Prostate gland (tissue), 2 donors: ENCODE measurements around the gene PLEKHH1. TPM values are rescaled to one million over a fixed set of nuclear protein-coding genes. Genes with fewer than 3 reads are reported as not detected.

ENCODE experiments used
- DNase-seq: peaks from one replicate; pipeline ENCODE4 v3.0.0-alpha.2; 2019; ENCODE audit warnings: low spot score
- H3K27ac ChIP-seq, 2 donors: fragments of 200-600 bp; sonication (generic); 2 replicates each; pipeline ENCODE4 v1.5.1; 2017 to 2019
- H3K27me3 ChIP-seq: fragments of 200-600 bp; sonication (generic); replicated peaks from 2 replicates; pipeline ENCODE4 v1.5.1; 2019; ENCODE audit not compliant: insufficient read depth
- H3K36me3 ChIP-seq, 2 donors: fragments of 200-600 bp; sonication (generic); 1 replicate in 1 of 2; 2 replicates in 1 of 2; pipeline versions ENCODE4 v1.5.1 to v1.8.1; 2017 to 2019
- H3K4me1 ChIP-seq: fragments of 200-600 bp; sonication (generic); replicated peaks from 2 replicates; pipeline ENCODE4 v1.5.1; 2019
- H3K4me3 ChIP-seq, 2 donors: fragments of 200-600 bp; sonication (generic); 2 replicates each; pipeline ENCODE4 v1.5.1; 2017 to 2019
- H3K9me3 ChIP-seq: fragments of 200-600 bp; sonication (generic); 2 replicates; pipeline ENCODE4 v1.5.1; 2017
- CTCF ChIP-seq, 4 experiments: fragments of 200-600 bp in 2 of 4; fragments of 450-650 bp in 2 of 4; sonication (generic) in 2 of 4; IDR thresholded peaks; 1 replicate in 3 of 4; 2 replicates in 1 of 4; pipeline ENCODE4 v1.5.1; 2016 to 2019; ENCODE audit warnings: antibody characterized with exemption in 4 of 4, mild to moderate bottlenecking in 2 of 4, moderate library complexity in 2 of 4
- POLR2A ChIP-seq: fragments of 450-650 bp; IDR thresholded peaks from one replicate; pipeline ENCODE4 v1.6.1; 2016; ENCODE audit warnings: antibody characterized with exemption, mild to moderate bottlenecking
- POLR2AphosphoS5 ChIP-seq: sonication (generic); formaldehyde crosslinking; IDR thresholded peaks from one replicate; pipeline ENCODE4 v1.6.1; 2017; ENCODE audit warnings: antibody characterized with exemption
- WGBS: methylation state at CpG from one replicate; pipeline ENCODE4 v1.1.5; 2018; 5-methylcytosine and 5-hydroxymethylcytosine counted together
- intact Hi-C: fragments of 100-400 bp; cut with DNase I; formaldehyde crosslinking; loops from one replicate; pipeline ENCODE4 v1.14.2; 2022
- total RNA-seq, 2 donors: library from RNA; depleted of rRNA; stranded (reverse); fragments of >200 nt; gene quantifications; one replicate each; pipeline ENCODE4 v1.1.0, GENCODE V29; 2016

Gene PLEKHH1
- total RNA-seq, 2 donors from 2014 or later: 57.9 to 92.7 TPM

GRCh38 chr14:67505254-67505653 lies 27.8 kb upstream of the PLEKHH1 start:
- no peak for DNase-seq
- Histone ChIP-seq H3K27ac (no peak overlapping the region), H3K4me1 (no peaks in the 10 kb centered on the region), H3K4me3 (no peak overlapping the region), H3K9me3 (no peaks in the 10 kb centered on the region), H3K27me3 (no peaks in the 10 kb centered on the region), H3K36me3 (no peaks in the 10 kb centered on the region)
- no peak for TF ChIP-seq POLR2AphosphoS5
- TF ChIP-seq CTCF (IDR thresholded peaks at IDR 0.05): no peak
- TF ChIP-seq POLR2A: no peak
- intact Hi-C loops: no loop called here
- 100% methylated on average over 1 of the region's 1 CpG for WGBS

- TF ChIP-seq POLR2A (no peak), POLR2AphosphoS5 (no peak), CTCF (IDR thresholded peaks at IDR 0.05) (no peak)
- Histone ChIP-seq H3K27me3 (no peaks in the 10 kb centered on the region), H3K4me3 (no peak overlapping the region), H3K4me1 (no peaks in the 10 kb centered on the region), H3K27ac (no peak overlapping the region), H3K9me3 (no peaks in the 10 kb centered on the region), H3K36me3 (no peaks in the 10 kb centered on the region)
- intact Hi-C loops: no loop called here
- DNase-seq: no peak
- 59% methylated on average over 3 of the region's 3 CpGs for WGBS
Measured at GRCh38 chr14:67508956-67509355, 24.1 kb upstream of the PLEKHH1 start.

- TF ChIP-seq POLR2A: no peak
- no peak for TF ChIP-seq CTCF (IDR thresholded peaks at IDR 0.05)
- TF ChIP-seq POLR2AphosphoS5: no peak
- Histone ChIP-seq H3K9me3 (no peaks in the 10 kb centered on the region), H3K36me3 (no peaks in the 10 kb centered on the region), H3K27ac (no peak overlapping the region), H3K4me3 (no peak overlapping the region), H3K4me1 (no peaks in the 10 kb centered on the region), H3K27me3 (no peaks in the 10 kb centered on the region)
- intact Hi-C loops: no loop called here
- WGBS: 63% methylated on average over 2 of the region's 2 CpGs
- DNase-seq: no peak
Measured at GRCh38 chr14:67510121-67510520, 23.0 kb upstream of the PLEKHH1 start.

GRCh38 chr14:67510836-67511235 lies 22.3 kb upstream of the PLEKHH1 start:
- DNase-seq: no peak
- intact Hi-C loops: no loop called here
- Histone ChIP-seq H3K4me1 (no peaks in the 10 kb centered on the region), H3K9me3 (no peaks in the 10 kb centered on the region), H3K36me3 (no peaks in the 10 kb centered on the region), H3K4me3 (no peak overlapping the region), H3K27me3 (no peaks in the 10 kb centered on the region), H3K27ac (no peak overlapping the region)
- 82% methylated on average over 3 of the region's 3 CpGs for WGBS
- TF ChIP-seq POLR2A (no peak), CTCF (IDR thresholded peaks at IDR 0.05) (no peak), POLR2AphosphoS5 (no peak)

- no peak for DNase-seq
- Histone ChIP-seq H3K27me3 (no peaks in the 10 kb centered on the region), H3K9me3 (no peaks in the 10 kb centered on the region), H3K36me3 (no peaks in the 10 kb centered on the region), H3K4me1 (no peaks in the 10 kb centered on the region), H3K27ac (no peak overlapping the region), H3K4me3 (no peak overlapping the region)
- TF ChIP-seq POLR2A: no peak
- TF ChIP-seq POLR2AphosphoS5: no peak
- TF ChIP-seq CTCF (IDR thresholded peaks at IDR 0.05): no peak
- intact Hi-C loops: no loop called here
- 81% methylated on average over 8 of the region's 8 CpGs for WGBS
Measured at GRCh38 chr14:67512463-67513310, 20.4 kb upstream of the PLEKHH1 start.
